Measurements from ENCODE around the gene EXOC6B.
"Not testable (repeated sequence)": the region's sequence is repeated elsewhere in the genome, so short reads cannot be mapped to it uniquely, and the experiment has no call there.

EXOC6B gene

GRCh38 chr2:72539071-72539552 is 286.7 kb downstream of the EXOC6B start:
- no peak for DNase-seq

- DNase-seq: no peak
These were observed 287.3 kb downstream of the EXOC6B start for GRCh38 chr2:72538486-72538885.

DNA sequence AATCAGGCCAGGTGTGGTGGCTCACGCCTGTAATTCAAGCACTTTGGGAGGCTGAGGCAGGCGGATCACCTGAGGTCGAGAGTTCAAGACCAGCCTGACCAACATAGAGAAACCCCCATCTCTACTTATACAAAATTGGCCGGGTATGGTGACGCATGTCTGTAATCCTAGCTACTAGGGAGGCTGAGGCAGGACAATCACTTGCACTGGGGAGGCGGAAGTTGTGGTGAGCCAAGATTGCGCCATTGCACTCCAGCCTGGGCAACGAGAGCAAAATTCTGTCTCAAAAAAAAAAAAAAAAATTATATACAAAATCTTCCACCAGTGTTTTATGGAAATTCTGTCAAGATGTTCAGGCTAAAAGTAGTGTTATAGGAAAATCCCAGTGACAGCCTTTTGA is 290.2 kb downstream of the EXOC6B start:
- not testable (repeated sequence) for DNase-seq

- DNase-seq: no peak
These were observed 292.1 kb downstream of the EXOC6B start for GRCh38 chr2:72533765-72534164.

- no peak for DNase-seq
These were observed 298.4 kb downstream of the EXOC6B start for GRCh38 chr2:72527424-72527823.

- DNase-seq: no peak
These were observed 299.2 kb downstream of the EXOC6B start for GRCh38 chr2:72526623-72527022.

GRCh38 chr2:72524071-72524470 is 301.8 kb downstream of the EXOC6B start:
- DNase-seq: no peak

GRCh38 chr2:72515696-72516095 is 310.1 kb downstream of the EXOC6B start:
- DNase-seq: no peak

- no peak for DNase-seq
These were observed 312.8 kb downstream of the EXOC6B start for GRCh38 chr2:72513011-72513410.

- no peak for DNase-seq
These were observed 313.5 kb downstream of the EXOC6B start for GRCh38 chr2:72512376-72512775.

DNA sequence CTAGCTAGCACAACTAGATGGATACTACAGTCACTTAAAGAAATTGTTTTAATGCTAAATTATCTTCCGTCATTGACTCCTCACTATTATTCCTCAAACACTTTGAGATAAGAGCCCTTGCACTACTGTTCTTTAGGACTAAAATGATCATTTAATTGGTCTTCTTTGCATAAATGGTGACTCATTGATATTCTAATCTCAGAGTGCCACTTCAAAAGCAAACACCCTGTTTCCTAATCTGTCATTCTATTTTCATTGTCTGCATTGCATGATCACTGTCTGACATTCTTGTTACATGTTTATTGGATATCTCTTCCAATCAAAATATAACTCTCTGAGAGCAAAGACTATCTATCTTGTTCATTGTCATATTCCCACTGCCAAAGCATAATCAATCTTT is 313.9 kb downstream of the EXOC6B start:
- no peak for DNase-seq

DNA sequence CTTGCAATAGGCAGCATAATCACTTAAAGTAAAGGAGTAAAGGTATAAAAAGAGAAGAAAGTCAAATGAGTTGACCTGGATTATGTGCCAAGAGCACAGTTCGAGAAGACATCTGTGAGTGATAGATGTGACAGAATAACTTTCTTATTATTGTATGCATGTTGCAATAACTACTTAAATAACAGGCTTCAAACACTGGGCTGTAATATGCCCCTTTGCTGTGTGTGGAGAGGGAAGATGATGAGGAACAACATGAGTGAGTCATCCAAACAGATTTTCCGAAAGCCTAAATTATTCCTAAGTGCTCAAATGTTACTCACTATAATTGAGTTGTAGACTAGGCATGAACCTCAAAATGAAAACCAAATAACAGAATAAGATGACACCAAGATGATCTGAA is 328.1 kb downstream of the EXOC6B start:
- DNase-seq: no peak

DNA sequence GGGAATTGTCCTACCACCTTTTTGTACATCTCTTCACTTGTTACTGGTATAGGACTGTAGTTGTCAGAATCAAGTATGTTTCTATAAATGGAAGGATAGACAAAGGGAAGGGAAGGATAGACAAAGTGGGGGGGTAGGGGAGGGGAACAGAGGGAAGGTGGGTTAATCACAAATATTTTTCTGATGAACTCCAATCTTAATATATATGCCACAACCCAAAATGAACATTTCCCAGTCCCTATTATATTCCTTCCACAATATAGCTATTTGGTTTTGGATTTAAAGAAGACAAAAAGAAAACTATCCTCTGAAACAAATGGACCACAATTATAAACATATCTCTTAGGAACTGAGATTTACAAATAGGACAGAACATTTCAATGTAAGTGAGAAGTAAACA is 329.4 kb downstream of the EXOC6B start:
- DNase-seq: no peak

DNA sequence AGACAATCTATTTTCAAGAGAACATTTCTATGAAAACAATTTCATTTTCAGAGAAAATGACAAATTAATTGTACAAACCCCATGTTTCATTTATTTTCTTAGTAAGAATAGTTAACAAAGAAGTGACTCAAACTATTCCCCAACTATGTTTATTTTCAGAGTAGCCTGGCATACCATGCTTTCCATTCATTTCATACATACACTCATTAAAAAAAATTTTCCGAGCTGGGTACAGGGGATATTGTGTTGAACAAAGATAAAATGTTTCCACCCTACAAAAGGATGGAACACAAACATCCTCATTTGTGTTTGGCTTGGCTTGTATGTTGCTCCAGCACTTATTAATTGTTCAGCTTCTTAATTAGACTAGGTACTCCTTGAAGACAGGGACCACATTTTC is 331.4 kb downstream of the EXOC6B start:
- no peak for DNase-seq

- DNase-seq: not testable (repeated sequence)
These were observed 341.2 kb downstream of the EXOC6B start for GRCh38 chr2:72484622-72485021.

DNA sequence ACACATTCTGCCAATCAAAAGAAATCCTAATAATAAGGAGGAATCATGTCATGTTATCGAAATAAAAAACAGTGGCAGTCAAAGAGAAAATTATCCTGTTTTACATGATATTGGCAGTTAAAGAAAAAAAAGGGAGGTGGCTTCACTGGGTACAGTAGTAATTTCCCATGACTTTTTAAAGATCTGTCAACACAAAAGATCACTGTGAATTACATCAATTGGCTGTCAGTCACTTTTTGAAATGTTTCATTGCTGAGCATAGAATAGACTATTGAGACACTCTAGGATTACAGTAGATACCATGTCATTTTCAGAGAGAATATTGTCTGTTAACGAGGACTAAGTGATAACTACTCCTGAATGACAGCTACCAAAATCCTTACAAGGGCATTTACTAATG is 342.5 kb downstream of the EXOC6B start:
- DNase-seq: no peak

GRCh38 chr2:72475246-72475645 is 350.6 kb downstream of the EXOC6B start:
- DNase-seq: no peak

DNA sequence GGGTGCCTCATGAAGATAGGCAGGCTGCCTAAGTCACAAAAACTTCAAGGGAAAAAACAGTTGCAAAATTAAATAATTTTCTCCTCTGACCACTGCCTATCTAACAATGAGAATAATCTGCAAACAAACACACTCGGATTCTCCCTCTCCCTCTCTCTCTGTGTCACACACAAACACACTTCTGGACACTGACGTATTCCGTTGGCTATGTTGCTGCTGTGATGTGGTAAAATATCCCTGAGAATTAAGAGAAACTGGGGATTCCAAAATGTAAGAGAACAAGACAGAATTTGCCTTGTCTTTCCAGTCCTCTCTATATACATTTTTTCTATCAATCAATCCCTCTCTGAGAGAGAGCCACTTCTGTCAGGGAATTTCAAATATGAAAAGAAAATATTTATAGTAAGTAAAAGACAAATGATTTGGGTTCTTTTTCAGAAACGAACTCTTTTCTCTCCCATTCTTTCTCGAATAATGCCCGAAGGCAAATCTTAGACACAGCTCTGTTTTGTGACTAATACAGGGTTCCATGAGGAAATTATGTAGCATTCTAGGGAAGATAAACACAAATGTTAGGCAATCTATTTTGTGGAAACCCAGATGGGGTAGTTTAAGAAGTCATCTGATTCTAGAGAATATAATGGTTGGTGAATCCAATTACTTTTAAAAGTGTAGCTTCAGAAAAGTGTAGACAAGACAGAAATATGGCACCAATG is 367.9 kb downstream of the EXOC6B start:
- no peak for DNase-seq

- no peak for DNase-seq
These were observed 371.6 kb downstream of the EXOC6B start for GRCh38 chr2:72454189-72454588.

GRCh38 chr2:72442270-72442669 is 383.6 kb downstream of the EXOC6B start:
- no peak for DNase-seq

DNA sequence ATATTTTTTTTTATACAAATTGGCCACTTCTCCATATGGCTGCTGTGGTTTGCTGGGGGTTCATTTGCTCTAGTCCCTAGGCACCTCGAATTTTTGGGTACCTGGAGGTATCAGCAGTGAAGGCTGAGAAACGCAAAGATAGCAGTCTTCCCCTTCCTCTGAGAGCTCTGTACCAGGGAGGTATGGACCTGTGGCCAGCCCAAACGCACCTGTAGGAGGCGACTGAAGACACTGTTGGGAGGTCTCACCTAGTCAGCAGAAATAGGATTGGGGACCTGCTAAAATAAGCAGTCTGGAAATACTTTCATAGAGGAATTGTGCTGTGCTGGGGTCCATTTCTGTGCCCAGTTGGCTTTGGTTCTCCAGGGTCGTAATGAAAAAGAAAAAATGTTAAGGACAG is 385.9 kb downstream of the EXOC6B start:
- DNase-seq: no peak

- no peak for DNase-seq
These were observed 387.5 kb downstream of the EXOC6B start for GRCh38 chr2:72438364-72438763.

DNA sequence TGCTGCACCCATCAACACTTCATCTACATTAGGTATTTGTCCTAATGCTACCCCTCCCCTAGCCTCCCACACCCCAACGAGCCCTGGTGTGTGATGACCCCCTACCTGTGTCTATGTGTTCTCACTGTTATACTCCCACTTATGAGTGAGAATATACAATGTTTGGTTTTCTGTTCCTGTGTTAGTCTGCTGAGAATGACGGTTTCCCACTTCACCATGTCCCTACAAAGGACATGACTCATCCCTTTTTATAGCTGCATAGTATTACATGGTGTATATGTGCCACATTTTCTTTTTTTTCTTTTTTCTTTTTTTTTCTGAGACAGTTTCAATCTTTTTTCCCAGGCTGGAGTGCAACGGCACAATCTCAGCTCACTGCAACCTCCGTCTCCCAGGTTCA is 394.1 kb downstream of the EXOC6B start:
- no peak for DNase-seq

- DNase-seq: no peak
These were observed 398.6 kb downstream of the EXOC6B start for GRCh38 chr2:72427022-72427861.

Data from right forelimb (tissue), 1 donor.